ENCODE measurements around the gene ARHGEF7. TPM values are rescaled to one million over a fixed set of nuclear protein-coding genes. Genes with fewer than 3 reads are reported as not detected.

The ARHGEF7 gene
- polyA plus RNA-seq, 1 donor: 86.2 TPM

GRCh38 chr13:111140562-111141105, 25.5 kb downstream of the ARHGEF7 start:
- no peak for DNase-seq

DNA sequence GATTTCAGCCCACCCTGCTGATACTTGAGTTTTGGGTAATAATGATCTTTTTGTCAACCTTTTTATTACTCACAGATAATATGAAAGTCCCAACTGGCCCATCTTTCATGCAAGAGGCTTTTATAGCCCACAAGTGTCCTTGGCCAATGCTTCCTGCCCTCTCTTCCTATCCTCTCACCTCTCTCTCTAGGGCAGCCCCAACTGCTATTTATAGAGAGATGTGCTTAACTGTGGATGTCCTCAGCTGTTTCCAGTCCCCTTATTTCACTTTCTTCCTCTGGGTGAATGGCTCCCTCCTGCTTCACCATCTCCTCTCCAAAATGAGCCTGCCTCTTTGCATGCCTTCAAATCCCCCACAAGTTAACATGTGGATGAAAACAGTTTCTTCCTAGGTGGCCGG, 27.4 kb downstream of the ARHGEF7 start:
- DNase-seq: no peak

GRCh38 chr13:111143865-111144540, 28.9 kb downstream of the ARHGEF7 start:
- DNase-seq: no peak

DNA sequence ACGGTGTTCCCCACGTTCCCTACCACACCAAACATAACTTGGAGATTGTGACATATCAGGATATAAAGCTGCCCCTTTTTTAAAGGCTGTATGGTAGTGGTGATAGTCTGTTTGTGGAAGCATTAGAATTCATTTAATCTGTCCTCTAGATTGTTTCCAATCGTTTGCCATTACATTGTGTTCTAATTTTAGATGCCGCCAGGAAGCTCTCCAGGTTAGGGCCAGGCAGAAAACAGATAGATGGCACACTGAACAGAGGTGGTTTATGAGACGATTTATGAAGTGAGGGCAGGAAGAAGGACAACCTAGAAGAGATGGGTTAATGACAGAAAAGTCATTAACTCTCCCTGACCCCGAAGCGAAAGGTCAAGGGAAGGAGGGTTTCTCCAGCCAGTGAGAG, 30.0 kb downstream of the ARHGEF7 start:
- no peak for DNase-seq

- no peak for DNase-seq
Observed at GRCh38 chr13:111145506-111145905, 30.4 kb downstream of the ARHGEF7 start.

GRCh38 chr13:111152844-111153243, 37.7 kb downstream of the ARHGEF7 start:
- no peak for DNase-seq

GRCh38 chr13:111153279-111153976, 38.3 kb downstream of the ARHGEF7 start:
- DNase-seq: peak; percentile 94

GRCh38 chr13:111153977-111154332, 38.8 kb downstream of the ARHGEF7 start:
- DNase-seq: no peak

DNA sequence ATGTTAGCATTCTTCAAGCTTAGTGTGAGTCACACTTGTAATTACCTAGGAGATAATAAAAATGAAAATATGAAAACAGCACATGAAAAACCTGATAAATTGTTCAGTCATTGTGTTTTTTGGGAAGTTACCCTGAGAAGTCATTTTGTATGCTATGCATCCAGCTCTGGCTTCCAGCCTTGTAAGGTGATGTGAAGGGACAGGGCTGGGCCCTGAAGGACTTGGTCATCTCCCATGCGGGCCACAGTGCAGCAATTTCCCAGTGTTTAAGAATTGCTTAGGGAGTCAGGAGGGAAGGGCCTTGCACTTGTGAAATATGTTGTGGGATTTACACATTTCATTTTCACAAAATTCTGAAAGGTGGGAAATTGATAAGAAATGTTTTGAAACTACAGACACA, 41.3 kb downstream of the ARHGEF7 start:
- no peak for DNase-seq

GRCh38 chr13:111158136-111158805, 43.2 kb downstream of the ARHGEF7 start:
- DNase-seq: no peak

- DNase-seq: no peak
Observed at GRCh38 chr13:111159362-111160320, 44.5 kb downstream of the ARHGEF7 start.

DNA sequence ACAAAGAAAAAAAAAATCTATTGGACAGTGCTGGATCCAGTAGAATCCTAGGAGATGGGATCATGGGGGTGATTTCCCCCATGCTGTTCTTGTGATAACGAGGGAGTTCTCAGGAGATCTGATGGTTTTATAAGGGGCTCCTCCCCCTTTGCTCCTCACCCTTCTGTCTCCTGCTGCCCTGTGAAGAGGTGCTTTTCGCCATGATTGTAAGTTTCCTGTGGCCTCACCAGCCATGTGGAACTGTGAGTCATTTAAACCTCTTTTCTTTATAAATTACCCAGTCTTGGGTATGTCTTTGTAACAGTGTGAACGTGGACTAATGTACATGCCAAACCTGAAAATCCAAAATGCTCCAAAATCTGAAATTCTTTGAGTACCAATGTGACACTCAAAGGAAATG, 45.5 kb downstream of the ARHGEF7 start:
- DNase-seq: no peak

- no peak for DNase-seq
Observed at GRCh38 chr13:111161601-111162600, 46.8 kb downstream of the ARHGEF7 start.

DNA sequence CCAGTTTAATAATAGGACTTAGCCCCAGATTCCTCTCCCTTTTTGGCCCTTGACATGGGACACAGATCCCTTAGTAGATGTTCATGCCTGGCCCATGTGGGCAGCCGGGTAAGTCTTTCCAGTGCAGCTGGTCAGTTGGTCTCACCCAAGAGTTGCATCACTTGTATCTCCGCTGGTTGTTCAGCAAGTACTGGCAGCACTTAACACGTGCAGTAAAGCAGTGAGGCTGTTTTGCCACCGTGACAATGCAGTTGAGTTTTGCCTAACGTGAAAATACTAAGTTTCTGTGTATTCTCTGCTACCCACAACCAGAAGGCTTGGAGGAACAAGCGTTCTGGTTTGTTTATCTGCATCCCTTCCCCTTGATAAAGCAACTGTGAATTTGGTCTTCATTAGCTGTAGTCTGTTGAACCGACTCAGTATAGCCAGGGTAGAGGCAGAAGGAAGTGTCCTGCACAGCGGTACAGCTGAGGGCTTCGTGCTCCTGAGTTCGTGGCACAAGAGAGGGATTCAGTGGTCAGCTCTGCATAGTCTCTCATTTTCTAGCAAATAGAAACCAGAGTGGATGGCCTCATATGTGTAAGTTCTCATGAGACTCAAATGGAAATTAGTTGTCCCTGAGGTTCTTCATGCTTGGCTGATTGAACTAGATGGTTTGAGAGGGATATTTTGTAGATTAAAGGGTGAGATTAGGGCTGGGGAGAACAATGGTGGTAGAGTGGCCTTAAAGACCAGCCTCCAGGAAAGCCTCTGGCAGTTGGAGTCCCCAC, 50.3 kb downstream of the ARHGEF7 start:
- DNase-seq: no peak

DNA sequence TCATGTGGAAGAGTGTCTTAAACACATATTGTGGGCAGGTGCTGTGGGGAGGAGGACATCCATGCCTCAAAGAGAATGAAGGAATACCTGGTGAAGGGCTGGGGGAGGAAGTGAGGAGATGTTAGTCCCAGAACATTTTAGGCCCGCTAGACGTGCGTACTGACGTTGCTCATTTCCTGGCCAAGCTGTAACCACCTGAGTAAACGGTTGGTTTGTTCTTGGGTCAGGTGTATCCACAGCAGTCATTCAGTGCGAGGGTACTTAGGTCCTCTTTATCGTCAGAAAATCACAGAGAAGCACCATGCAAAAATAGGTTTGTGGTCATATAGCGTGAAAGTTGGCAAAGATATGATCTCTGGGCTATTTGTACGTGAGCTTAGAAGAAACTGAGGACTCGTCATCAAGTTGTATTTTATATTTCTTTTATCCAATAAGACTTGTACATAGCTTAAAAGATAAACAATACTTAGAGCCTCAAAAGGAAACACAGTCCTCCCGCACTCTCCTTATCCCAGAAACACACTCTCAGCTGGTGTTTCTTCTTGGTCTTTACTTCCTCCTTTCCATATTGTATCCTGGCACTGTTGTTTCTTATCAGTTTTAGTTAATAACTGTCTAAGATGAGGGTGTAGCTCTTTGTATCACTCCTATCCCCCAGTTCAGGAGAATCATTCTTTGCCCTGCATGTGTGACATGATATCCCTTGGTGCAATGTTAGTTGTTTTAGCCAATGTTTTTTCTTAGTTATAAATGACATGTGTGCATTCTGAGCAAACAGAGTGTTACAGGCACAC, 52.0 kb downstream of the ARHGEF7 start:
- DNase-seq: no peak

DNA sequence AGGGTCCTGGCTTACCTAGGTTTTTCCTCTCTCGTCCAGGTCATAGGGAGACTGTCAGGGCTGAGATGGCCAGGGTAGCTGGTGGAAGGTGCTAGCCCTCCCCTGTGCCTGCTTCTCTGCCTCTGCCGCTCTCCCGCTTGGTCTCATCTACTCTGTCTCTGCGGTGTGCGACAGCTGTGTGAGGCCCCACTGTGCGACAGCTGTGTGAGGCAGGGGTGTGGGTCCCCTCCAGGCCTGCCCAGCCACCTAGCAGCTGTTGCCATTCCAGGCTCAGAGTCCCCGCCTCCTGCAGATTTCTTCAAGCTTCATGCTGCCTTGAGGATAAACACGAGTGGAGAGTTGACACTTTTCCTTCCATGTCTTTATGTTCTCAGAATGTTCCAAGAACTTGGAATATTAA, 53.0 kb downstream of the ARHGEF7 start:
- no peak for DNase-seq

DNA sequence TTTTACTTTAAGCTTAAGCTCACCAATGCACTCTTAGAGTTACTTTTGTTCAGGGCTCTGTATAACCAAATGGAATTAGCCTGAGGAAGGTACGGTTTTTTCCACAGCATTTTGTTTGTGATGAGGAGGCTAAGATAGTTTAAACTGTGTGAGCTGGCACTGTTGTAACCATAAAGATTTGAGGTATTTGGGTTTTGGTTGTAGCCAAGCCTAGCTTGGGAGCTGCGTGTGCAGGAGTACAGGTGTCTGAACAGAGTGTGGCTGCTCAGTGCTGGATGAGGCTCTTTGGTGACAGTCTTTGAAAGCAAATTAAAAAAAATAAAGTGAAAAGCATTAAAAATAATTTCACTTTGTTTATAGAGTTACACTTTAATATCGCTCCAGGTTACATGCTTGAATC, 56.0 kb downstream of the ARHGEF7 start:
- no peak for DNase-seq

GRCh38 chr13:111171629-111172028, 56.5 kb downstream of the ARHGEF7 start:
- no peak for DNase-seq

- no peak for DNase-seq
Observed at GRCh38 chr13:111174377-111175114, 59.4 kb downstream of the ARHGEF7 start.
